Endothelial cell of umbilical vein (primary cell): Measurements from ENCODE around the gene PIGQ.

Source experiments
- EZH2 ChIP-seq: IDR thresholded peaks from 2 replicates; pipeline ENCODE4 v1.6.1; 2012; ENCODE audit warnings: borderline replicate concordance, low read depth, mild to moderate bottlenecking, moderate library complexity, low read length, inconsistent platforms; ENCODE audit not compliant: severe bottlenecking
- JUN ChIP-seq: IDR thresholded peaks from 2 replicates; pipeline ENCODE4 v1.6.1; 2011; ENCODE audit warnings: borderline replicate concordance, low read depth; ENCODE audit not compliant: insufficient read length, insufficient read depth
- POLR2A ChIP-seq: IDR thresholded peaks from 2 replicates; pipeline ENCODE4 v1.6.1; 2012; ENCODE audit warnings: low read depth, mild to moderate bottlenecking, control low read depth, low read length
- POLR2AphosphoS5 ChIP-seq: IDR thresholded peaks from 2 replicates; pipeline ENCODE4 v1.6.1; 2012; ENCODE audit warnings: low read depth, mild to moderate bottlenecking, control low read depth, low read length, moderate library complexity; ENCODE audit not compliant: insufficient read depth
- TF ChIP-seq, protein P1 (sequence below): IDR thresholded peaks from 2 replicates; pipeline ENCODE4 v1.6.1; 2011; ENCODE audit not compliant: insufficient read depth, insufficient read length
- TF ChIP-seq, protein P2 (sequence below), 2 donors: IDR thresholded peaks; 1 replicate in 1 of 2; 2 replicates in 1 of 2; pipeline ENCODE4 v1.5.1; 2011; ENCODE audit warnings: low read length in 2 of 2, mild to moderate bottlenecking in 2 of 2, moderate library complexity in 2 of 2, control low read depth in 1 of 2, inconsistent platforms in 1 of 2, low read depth in 1 of 2; ENCODE audit not compliant: insufficient read depth in 1 of 2; ENCODE audit errors: extremely low read depth in 1 of 2

DNA sequence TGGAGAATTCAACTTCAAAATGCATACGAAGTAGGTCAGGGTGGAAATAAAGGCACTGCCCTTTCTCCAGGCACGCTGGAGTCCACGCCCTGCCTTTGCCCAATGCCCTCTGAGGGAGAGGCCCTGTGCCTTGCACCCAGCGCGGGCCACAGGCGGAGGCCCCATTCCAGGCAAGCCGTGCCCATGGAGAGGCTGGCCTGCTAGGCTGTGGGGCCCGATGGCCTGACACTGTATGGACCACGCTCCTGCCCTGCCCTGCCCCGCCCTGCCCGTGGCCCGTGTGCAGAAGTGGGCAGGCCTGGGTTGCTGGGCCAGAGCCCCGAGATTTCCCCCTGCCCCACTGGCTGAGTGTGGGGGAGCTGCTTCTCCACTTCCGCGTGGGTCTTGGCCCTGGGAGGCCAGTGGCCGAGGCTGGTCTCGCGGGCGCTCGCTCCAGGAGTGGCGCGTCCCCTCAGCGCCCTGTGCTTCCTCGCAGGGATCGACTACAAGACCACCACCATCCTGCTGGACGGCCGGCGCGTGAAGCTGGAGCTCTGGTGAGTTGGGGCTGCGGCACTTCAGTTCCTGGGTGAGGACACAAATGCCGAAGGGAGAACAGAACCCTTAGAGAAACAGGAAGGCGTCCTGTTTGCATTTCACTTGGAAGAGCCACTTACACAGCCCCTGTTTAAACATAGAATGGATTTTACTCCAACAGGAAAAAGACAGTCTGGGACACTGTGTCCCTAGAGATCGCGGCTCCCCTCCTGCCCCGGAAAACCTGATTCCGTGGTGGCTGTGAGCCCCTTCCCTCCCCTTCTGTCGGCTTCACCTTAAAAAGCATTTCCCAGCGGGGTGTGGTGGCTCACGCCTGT, 47.2 kb downstream of the PIGQ start:
- TF ChIP-seq, protein P1, sequence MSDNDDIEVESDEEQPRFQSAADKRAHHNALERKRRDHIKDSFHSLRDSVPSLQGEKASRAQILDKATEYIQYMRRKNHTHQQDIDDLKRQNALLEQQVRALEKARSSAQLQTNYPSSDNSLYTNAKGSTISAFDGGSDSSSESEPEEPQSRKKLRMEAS = no peak
- TF ChIP-seq, protein P2, sequence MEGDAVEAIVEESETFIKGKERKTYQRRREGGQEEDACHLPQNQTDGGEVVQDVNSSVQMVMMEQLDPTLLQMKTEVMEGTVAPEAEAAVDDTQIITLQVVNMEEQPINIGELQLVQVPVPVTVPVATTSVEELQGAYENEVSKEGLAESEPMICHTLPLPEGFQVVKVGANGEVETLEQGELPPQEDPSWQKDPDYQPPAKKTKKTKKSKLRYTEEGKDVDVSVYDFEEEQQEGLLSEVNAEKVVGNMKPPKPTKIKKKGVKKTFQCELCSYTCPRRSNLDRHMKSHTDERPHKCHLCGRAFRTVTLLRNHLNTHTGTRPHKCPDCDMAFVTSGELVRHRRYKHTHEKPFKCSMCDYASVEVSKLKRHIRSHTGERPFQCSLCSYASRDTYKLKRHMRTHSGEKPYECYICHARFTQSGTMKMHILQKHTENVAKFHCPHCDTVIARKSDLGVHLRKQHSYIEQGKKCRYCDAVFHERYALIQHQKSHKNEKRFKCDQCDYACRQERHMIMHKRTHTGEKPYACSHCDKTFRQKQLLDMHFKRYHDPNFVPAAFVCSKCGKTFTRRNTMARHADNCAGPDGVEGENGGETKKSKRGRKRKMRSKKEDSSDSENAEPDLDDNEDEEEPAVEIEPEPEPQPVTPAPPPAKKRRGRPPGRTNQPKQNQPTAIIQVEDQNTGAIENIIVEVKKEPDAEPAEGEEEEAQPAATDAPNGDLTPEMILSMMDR (IDR thresholded peaks at IDR 0.05; ENCODE audit: extremely low read depth in 1 of 2, insufficient read depth in 1 of 2, low read depth in 1 of 2, low read length in 2 of 2) = no peak
- TF ChIP-seq JUN = no peak
- TF ChIP-seq POLR2A = no peak
- TF ChIP-seq POLR2AphosphoS5 = no peak
- TF ChIP-seq EZH2 = no peak
